ENCODE data around the gene ITGA3.

Gene ITGA3

DNA sequence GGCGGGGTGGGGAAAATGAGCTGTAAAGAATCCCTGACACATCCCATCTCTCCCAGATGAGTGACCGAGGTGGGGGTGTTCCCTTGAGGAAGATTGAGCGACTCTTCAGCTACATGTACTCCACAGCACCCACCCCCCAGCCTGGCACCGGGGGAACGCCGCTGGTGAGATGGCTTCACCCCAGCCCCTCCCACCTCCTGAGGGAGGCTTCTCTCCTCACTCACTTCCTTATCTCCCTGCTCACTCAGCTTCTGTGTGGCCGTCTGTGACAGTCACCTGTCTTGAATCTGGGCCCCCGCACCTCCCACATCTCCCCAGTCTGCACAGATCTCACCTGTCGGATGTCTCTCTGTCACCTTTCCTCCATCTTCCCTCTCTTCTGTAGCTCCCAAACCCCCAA, 52.6 kb downstream of the ITGA3 start:
- no peak overlapping the region for H3K9ac ChIP-seq (ENCODE audit: low read depth, low read length)
- H3K27me3 ChIP-seq (ENCODE audit: insufficient read depth, low read length), result no peaks in the 10 kb centered on the region
- H3K27ac ChIP-seq (ENCODE audit: low read length), result no peak overlapping the region
- H3K9me3 ChIP-seq (ENCODE audit: insufficient read depth, low read depth, low read length), result no peaks in the 10 kb centered on the region
- no peaks in the 10 kb centered on the region for H3K36me3 ChIP-seq (ENCODE audit: insufficient read depth, low read depth, low read length)
- peaks cover 3% of the 10 kb centered on the region for H3K4me1 ChIP-seq (ENCODE audit: insufficient read depth, low read length)
- no peak overlapping the region for H3K4me3 ChIP-seq (ENCODE audit: low read length)

DNA sequence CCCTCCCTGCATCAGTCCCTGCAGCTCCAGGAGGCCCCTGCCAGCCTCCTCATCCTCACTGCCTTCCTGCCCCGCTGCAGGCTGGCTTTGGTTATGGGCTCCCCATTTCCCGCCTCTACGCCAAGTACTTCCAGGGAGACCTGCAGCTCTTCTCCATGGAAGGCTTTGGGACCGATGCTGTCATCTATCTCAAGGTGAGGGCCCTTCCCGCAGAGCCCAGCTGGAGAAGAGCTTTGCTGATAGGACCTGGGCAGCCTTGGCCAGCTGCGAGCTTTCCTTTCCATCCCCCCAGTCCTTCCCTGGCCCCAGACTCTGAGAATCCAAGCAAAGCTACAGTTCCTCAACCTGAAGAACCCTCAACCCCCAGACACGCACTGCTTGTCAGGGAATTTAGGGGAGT, 53.3 kb downstream of the ITGA3 start:
- no peaks in the 10 kb centered on the region for H3K9me3 ChIP-seq (ENCODE audit: insufficient read depth, low read depth, low read length)
- H3K27me3 ChIP-seq (ENCODE audit: insufficient read depth, low read length), result no peaks in the 10 kb centered on the region
- no peak overlapping the region for H3K4me3 ChIP-seq (ENCODE audit: low read length)
- no peaks in the 10 kb centered on the region for H3K36me3 ChIP-seq (ENCODE audit: insufficient read depth, low read depth, low read length)
- no peak overlapping the region for H3K9ac ChIP-seq (ENCODE audit: low read depth, low read length)
- no peak overlapping the region for H3K27ac ChIP-seq (ENCODE audit: low read length)
- H3K4me1 ChIP-seq (ENCODE audit: insufficient read depth, low read length), result peaks cover 3% of the 10 kb centered on the region

DNA sequence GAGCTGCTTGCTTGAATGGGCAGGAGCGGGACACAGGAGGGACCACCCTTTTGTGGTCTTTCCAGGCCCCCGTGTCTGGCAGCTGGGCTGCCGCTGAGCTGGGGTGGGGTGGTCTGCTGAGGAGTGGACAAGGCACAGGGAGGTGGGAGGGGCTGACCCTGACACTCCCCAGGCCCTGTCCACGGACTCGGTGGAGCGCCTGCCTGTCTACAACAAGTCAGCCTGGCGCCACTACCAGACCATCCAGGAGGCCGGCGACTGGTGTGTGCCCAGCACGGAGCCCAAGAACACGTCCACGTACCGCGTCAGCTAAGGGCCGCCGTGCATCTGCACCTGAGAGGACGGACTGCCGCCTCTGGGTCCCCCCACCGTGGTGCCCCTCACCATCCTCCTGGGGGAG, 53.9 kb downstream of the ITGA3 start:
- H3K36me3 ChIP-seq (ENCODE audit: insufficient read depth, low read depth, low read length), result no peaks in the 10 kb centered on the region
- no peak overlapping the region for H3K27ac ChIP-seq (ENCODE audit: low read length)
- no peaks in the 10 kb centered on the region for H3K27me3 ChIP-seq (ENCODE audit: insufficient read depth, low read length)
- H3K4me1 ChIP-seq (ENCODE audit: insufficient read depth, low read length), result peaks cover 3% of the 10 kb centered on the region
- no peak overlapping the region for H3K4me3 ChIP-seq (ENCODE audit: low read length)
- H3K9me3 ChIP-seq (ENCODE audit: insufficient read depth, low read depth, low read length), result no peaks in the 10 kb centered on the region
- no peak overlapping the region for H3K9ac ChIP-seq (ENCODE audit: low read depth, low read length)

DNA sequence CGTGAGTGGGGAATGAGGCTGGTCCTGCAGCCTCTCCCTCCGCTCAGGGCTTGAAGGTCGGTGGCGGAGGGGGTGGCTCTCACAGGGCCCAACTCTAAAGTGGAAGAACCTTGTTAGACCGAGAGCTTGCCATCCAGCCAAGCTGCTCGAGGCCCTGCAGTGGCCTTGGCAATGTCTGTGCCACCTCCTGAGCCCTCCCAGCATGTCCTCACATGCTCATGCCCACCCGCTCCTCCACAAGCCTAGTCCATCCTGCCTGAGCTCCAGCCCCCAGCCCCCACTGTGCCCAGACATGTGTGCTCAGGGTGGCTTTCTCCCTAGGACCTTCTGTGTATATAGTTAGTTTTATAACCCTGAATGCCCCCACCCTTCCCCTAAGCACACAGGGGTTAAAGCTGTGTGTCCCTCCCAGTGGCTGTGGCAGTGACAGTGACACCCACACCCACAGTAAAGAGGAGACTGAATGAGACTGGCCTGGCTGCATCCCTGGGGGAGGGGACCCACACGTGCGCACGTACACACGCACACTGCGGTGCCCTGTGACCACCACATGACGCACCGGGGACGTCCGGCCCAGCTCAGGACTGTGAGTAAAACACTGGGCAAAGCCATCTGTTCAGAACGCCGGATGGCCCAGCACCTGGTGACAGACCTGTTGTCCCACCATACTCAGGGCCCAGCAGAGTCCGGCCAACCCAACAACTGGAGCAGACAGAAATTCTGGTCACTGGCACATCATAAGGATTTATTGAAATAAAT, 54.9 kb downstream of the ITGA3 start:
- Histone ChIP-seq H3K36me3 (ENCODE audit: insufficient read depth, low read depth, low read length) (no peaks in the 10 kb centered on the region), H3K9me3 (ENCODE audit: insufficient read depth, low read depth, low read length) (no peaks in the 10 kb centered on the region), H3K4me3 (ENCODE audit: low read length) (no peak overlapping the region), H3K27me3 (ENCODE audit: insufficient read depth, low read length) (no peaks in the 10 kb centered on the region), H3K27ac (ENCODE audit: low read length) (no peak overlapping the region), H3K4me1 (ENCODE audit: insufficient read depth, low read length) (peaks cover 8% of the 10 kb centered on the region), H3K9ac (ENCODE audit: low read depth, low read length) (peak overlapping the region; percentile 68; the same call in 1 of the 2 replicates)

DNA sequence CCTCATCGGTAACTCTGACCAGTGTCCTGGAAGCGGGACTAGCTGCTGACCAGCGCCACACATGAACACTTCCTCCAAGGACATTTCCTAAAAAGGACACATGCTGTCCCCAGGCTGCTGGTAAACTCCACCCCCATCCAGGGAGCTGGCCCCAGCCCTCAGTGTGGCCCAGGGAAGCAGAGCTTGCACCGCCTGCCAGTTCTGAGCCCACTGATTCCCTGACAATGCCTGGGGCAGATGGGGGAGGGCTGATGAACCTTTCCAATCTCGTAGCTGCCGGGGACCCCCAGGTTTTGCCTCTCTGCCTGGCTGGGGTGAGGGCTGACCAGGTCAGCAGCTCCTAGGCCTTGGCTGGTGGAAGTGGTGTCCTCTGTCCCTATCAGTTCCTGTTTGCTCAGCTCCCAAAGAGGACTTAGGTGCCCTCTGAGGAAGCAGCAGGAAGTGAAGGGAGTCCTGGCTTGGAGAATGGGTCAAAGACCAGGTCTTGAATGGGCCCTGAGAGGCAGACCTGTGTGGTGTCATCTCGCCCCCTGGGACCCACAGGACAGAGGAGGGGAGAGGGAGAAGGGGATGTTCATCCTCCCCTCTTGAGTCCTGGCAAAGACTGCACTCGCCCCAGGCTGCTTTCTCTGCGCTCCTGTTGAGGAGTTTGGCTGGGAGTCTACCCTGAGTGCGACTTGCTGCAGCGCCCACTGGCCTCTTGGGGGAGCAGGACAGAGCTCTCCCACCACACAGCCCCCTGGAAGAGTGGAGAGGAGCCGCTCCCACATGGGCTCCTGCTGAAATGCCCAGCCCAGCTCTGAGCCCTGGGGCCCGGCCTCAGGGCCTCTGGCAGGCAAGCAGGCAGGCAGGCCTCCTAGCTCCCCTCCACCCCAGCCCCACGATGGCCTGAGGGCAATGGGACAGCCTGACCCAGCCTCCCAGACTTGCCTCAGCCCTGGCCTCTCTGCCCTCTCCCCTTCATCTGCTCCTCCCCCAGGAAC, 56.1 kb downstream of the ITGA3 start:
- H3K4me3 ChIP-seq (ENCODE audit: low read length), result no peak overlapping the region
- no peak overlapping the region for H3K27ac ChIP-seq (ENCODE audit: low read length)
- no peaks in the 10 kb centered on the region for H3K9me3 ChIP-seq (ENCODE audit: insufficient read depth, low read depth, low read length)
- H3K27me3 ChIP-seq (ENCODE audit: insufficient read depth, low read length), result peaks cover 6% of the 10 kb centered on the region; the same call in 1 of the 2 replicates
- H3K9ac ChIP-seq (ENCODE audit: low read depth, low read length), result peak overlapping the region; percentile 68
- no peaks in the 10 kb centered on the region for H3K36me3 ChIP-seq (ENCODE audit: insufficient read depth, low read depth, low read length)
- H3K4me1 ChIP-seq (ENCODE audit: insufficient read depth, low read length), result peaks cover 12% of the 10 kb centered on the region

DNA sequence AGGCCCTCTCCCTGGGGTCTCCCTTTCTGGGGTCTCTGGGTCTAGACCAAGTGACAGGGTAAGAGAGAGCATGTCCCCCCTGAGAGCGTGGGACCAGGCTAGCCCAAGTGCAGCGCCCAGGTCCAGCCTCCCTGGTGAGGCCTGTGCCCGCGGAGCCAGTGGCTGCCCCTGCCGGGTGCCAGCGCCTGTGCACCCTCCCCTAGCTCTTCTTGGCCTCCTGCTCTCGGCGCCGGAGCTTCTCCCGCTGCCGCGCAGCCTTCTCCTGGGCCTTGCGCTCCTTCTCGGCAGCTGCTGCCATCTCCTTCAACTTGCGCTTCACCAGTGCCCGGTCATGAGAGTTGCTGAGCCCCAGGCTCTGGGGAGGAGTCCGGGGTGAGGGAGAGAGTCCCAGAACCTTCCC, 56.8 kb downstream of the ITGA3 start:
- Histone ChIP-seq H3K36me3 (ENCODE audit: insufficient read depth, low read depth, low read length) (no peaks in the 10 kb centered on the region), H3K9me3 (ENCODE audit: insufficient read depth, low read depth, low read length) (no peaks in the 10 kb centered on the region), H3K4me1 (ENCODE audit: insufficient read depth, low read length) (peaks cover 13% of the 10 kb centered on the region), H3K4me3 (ENCODE audit: low read length) (no peak overlapping the region), H3K27ac (ENCODE audit: low read length) (no peak overlapping the region), H3K27me3 (ENCODE audit: insufficient read depth, low read length) (peaks cover 11% of the 10 kb centered on the region), H3K9ac (ENCODE audit: low read depth, low read length) (peak overlapping the region; percentile 68; the same call in 1 of the 2 replicates)

DNA sequence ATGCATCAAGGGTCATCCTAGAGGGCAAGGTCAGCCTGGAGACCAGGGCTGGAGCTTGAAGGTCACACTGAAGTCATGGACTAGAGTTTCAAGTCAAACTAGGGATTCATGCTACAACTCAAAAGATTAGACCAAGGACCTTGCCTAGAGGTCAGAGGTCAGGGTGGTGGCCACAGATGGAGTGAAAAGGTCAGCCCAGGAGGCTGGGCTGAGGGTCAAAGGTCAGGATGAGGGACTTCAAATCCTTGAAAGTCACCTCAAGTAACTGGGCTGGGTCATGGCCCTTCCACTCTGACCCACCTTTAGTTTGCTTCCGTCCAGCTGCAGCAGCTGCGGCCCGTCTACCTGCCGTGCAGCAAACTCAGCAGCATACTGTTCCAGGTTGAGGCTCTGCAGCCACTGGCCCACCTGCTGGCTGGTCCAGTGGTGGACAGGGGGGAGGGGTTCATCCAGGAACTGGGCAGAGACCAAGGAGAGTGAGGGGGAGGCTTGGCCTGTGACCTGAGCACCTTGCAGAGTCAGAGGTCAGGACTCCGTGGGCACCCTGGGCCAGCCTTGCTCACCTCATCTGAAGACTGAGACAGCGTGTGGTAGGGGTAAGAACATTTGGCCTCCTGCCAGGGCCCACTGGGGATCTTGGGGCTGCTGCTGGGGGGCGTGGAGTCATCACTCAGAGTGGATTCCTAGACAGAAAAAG, 57.9 kb downstream of the ITGA3 start:
- no peaks in the 10 kb centered on the region for H3K9me3 ChIP-seq (ENCODE audit: insufficient read depth, low read depth, low read length)
- no peak overlapping the region for H3K27ac ChIP-seq (ENCODE audit: low read length)
- peaks cover 22% of the 10 kb centered on the region for H3K27me3 ChIP-seq (ENCODE audit: insufficient read depth, low read length)
- no peaks in the 10 kb centered on the region for H3K36me3 ChIP-seq (ENCODE audit: insufficient read depth, low read depth, low read length)
- no peak overlapping the region for H3K9ac ChIP-seq (ENCODE audit: low read depth, low read length)
- H3K4me3 ChIP-seq (ENCODE audit: low read length), result no peak overlapping the region
- peaks cover 13% of the 10 kb centered on the region; the same call in 1 of the 2 replicates for H3K4me1 ChIP-seq (ENCODE audit: insufficient read depth, low read length)

DNA sequence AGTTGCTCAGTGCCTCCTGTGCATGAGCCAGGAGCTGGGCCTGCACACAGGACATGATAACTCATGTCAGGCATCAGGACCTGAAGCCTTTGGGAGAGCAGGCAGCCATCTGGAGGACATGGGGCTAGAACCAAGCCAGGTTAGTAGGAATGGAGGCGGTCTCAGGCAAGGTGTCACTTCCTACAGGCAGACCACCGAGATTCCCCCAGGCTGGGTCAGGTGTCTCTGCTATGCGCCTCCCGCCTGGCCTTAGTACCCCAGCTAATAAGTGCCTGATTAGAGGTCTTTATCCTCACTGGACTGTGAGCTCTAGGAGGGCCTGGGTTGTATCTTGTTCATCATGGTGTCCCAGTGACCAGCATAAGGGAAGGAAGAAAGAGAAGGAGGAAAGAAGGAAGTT, 58.5 kb downstream of the ITGA3 start:
- H3K9ac ChIP-seq (ENCODE audit: low read depth, low read length), result no peak overlapping the region
- no peak overlapping the region for H3K27ac ChIP-seq (ENCODE audit: low read length)
- H3K4me3 ChIP-seq (ENCODE audit: low read length), result no peak overlapping the region
- H3K9me3 ChIP-seq (ENCODE audit: insufficient read depth, low read depth, low read length), result no peaks in the 10 kb centered on the region
- no peaks in the 10 kb centered on the region for H3K36me3 ChIP-seq (ENCODE audit: insufficient read depth, low read depth, low read length)
- H3K27me3 ChIP-seq (ENCODE audit: insufficient read depth, low read length), result peaks cover 28% of the 10 kb centered on the region
- peaks cover 13% of the 10 kb centered on the region; the same call in 1 of the 2 replicates for H3K4me1 ChIP-seq (ENCODE audit: insufficient read depth, low read length)

DNA sequence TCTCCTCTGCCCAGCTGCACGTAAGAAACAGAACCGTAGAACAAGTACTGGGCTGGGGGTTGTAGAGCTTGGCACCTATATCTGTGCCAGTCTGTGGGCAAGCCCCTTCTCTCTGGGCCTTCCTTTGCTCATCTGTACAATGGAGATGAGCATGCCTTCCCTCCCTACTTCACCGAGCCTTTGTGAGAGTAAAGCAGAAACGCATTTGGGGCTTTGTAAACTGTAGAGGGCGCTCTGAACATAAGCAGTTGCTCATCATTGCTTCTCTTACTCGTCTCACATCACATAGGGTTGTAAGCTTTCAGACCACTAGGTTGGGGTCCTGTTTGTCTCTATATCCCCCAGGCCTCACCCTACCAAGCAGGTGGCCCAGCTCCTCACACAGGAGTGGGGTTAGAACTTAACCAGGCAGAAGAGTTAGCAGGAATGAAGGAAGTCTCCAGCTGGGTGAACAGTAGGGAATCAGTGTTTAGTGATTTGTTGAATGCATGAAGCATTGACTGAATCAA, 59.0 kb downstream of the ITGA3 start:
- Histone ChIP-seq H3K4me1 (ENCODE audit: insufficient read depth, low read length) (peaks cover 13% of the 10 kb centered on the region; the same call in 1 of the 2 replicates), H3K4me3 (ENCODE audit: low read length) (no peak overlapping the region), H3K27me3 (ENCODE audit: insufficient read depth, low read length) (peaks cover 33% of the 10 kb centered on the region), H3K9ac (ENCODE audit: low read depth, low read length) (no peak overlapping the region), H3K27ac (ENCODE audit: low read length) (no peak overlapping the region), H3K36me3 (ENCODE audit: insufficient read depth, low read depth, low read length) (no peaks in the 10 kb centered on the region), H3K9me3 (ENCODE audit: insufficient read depth, low read depth, low read length) (no peaks in the 10 kb centered on the region)

DNA sequence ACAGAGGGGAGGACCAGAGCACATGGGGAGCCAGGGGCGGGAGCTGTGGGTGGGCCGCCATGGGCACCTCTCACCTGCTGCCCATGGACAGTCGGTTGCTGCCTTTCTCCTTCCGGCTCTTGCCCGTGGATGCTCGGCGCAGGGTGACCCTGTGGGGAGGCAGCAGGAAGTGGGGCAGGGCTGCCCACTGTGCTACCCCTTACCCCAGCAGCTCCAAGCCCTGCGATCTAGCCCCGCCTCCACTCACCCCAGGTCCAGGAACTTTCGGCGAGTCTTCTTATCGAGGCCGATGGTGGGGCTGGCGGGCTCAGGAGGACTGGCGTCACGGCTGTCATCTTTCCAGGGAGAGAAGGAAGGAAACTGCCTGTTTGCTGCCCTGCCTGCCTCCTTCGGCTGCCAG, 59.8 kb downstream of the ITGA3 start:
- Histone ChIP-seq H3K27me3 (ENCODE audit: insufficient read depth, low read length) (peaks cover 42% of the 10 kb centered on the region), H3K36me3 (ENCODE audit: insufficient read depth, low read depth, low read length) (no peaks in the 10 kb centered on the region), H3K9me3 (ENCODE audit: insufficient read depth, low read depth, low read length) (no peaks in the 10 kb centered on the region), H3K4me3 (ENCODE audit: low read length) (no peak overlapping the region), H3K4me1 (ENCODE audit: insufficient read depth, low read length) (peaks cover 13% of the 10 kb centered on the region; the same call in 1 of the 2 replicates), H3K9ac (ENCODE audit: low read depth, low read length) (no peak overlapping the region), H3K27ac (ENCODE audit: low read length) (no peak overlapping the region)

Measured in iPS-20b (cell line).